Stimulated activated memory B cell treated with anti-CD40 and anti-IgM and Interleukin-4, amounts not matched to agents 10 μg/mL and 1 μg/mL and 100 μg/mL, for 72 hours (primary cell): ENCODE results near the gene HPCA.

Source experiments
- ATAC-seq: fragments of 150-1000 bp; cut with Tn5 transposase; 2 replicates; pipeline ENCODE4 v1.10.0; 2021
- H3K27ac Mint-ChIP-seq: one replicate; pipeline ENCODE4 v1.8.0; 2022; ENCODE audit warnings: mild to moderate bottlenecking, mixed read lengths
- H3K27me3 Mint-ChIP-seq: one replicate; pipeline ENCODE4 v1.8.0; 2022; ENCODE audit warnings: mixed read lengths
- H3K36me3 Mint-ChIP-seq: one replicate; pipeline ENCODE4 v1.8.0; 2022; ENCODE audit warnings: mixed read lengths
- H3K4me1 Mint-ChIP-seq: one replicate; pipeline ENCODE4 v1.8.0; 2022; ENCODE audit warnings: mixed read lengths
- H3K4me3 Mint-ChIP-seq: one replicate; pipeline ENCODE4 v1.8.0; 2022; ENCODE audit warnings: mild to moderate bottlenecking, moderate library complexity, mixed read lengths
- H3K9me3 Mint-ChIP-seq: one replicate; pipeline ENCODE4 v1.8.0; 2022; ENCODE audit warnings: mixed read lengths

HPCA gene

DNA sequence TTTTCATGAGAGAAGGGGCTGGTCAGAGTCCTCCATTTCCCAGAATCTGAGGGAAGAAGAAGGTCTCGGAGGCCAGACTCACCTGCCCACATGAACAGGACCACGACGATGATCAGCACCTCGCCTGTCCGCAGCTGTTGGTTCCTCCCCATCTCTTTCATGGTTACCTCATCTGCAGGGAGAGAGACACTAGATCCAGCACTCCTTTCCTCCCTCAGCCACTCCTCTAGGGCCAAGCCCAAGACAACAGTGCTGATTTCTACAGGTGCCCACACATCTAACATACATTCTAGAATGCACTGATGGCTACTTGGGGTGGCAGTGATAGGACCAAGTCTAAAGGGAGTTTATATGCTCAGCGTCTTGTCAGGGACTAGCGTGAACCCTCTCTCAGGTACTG, 18.6 kb upstream of the HPCA start:
- Mint-ChIP-seq H3K9me3 (no peaks in the 10 kb centered on the region), H3K27ac (no peak overlapping the region), H3K27me3 (peaks cover 23% of the 10 kb centered on the region), H3K4me3 (no peak overlapping the region), H3K36me3 (peaks cover 32% of the 10 kb centered on the region), H3K4me1 (peaks cover 30% of the 10 kb centered on the region)
- no peak for ATAC-seq

DNA sequence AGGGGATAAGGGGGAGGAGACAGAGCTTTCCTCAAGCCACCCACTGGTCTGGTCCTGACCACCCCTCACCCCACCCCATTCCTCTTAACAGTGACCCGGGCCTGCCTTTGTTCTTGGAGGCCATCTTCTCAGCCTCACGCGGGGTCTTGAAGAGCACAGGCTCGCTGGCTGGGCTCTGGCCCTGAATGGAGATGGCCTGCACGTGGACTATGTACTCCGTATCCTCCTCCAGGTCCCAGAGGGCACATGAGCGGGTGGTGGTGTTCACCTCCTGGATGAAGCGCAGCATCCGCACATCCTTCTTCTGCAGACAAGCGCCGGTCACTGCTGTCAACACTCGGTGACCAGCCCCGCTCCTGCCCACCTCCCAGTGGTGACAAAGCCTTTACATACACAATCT, 18.2 kb upstream of the HPCA start:
- no peaks in the 10 kb centered on the region for H3K9me3 Mint-ChIP-seq
- no peak overlapping the region for H3K4me3 Mint-ChIP-seq
- ATAC-seq: no peak

DNA sequence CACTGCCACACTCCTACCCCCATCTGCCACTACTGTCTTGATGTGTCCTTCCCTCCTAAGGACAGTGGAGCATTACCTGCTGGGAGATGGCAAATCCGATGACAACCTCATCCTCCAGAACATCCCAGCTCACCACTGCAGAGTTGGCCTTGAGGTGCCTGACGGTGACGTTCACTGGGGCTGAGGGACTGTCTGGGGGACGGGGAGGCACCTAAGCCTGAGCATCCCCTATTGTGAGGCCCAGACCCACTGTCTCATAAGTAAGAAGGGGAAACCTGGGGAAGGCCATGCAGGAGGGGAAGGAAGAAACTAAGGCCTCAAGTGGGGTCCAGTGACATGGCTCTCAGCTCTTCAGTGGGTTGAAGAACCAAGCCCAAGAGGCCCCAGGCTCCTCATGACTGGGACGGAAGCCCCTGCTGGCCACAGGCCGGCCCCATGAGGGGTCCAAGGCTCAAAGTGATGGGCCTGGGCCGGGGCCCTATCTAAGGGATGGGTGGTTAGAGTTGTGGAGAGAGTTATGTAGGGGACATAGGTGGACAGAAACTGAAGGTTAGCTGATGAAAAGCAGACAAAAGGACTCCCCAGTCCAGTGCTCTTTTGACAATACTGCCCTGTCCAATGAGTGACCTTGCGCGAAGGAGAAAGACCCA, 17.4 kb upstream of the HPCA start:
- no peak for ATAC-seq
- peak overlapping the region; percentile 43 for H3K4me3 Mint-ChIP-seq
- peaks cover 21% of the 10 kb centered on the region for H3K36me3 Mint-ChIP-seq
- H3K27me3 Mint-ChIP-seq: peaks cover 28% of the 10 kb centered on the region
- H3K9me3 Mint-ChIP-seq: no peaks in the 10 kb centered on the region
- H3K27ac Mint-ChIP-seq: no peak overlapping the region
- H3K4me1 Mint-ChIP-seq: peaks cover 34% of the 10 kb centered on the region

More for the DNA sequence above, 18.2 kb upstream of the HPCA start:
- no peak overlapping the region for H3K27ac Mint-ChIP-seq
- H3K36me3 Mint-ChIP-seq: peaks cover 27% of the 10 kb centered on the region
- peaks cover 27% of the 10 kb centered on the region for H3K27me3 Mint-ChIP-seq
- peaks cover 34% of the 10 kb centered on the region for H3K4me1 Mint-ChIP-seq

DNA sequence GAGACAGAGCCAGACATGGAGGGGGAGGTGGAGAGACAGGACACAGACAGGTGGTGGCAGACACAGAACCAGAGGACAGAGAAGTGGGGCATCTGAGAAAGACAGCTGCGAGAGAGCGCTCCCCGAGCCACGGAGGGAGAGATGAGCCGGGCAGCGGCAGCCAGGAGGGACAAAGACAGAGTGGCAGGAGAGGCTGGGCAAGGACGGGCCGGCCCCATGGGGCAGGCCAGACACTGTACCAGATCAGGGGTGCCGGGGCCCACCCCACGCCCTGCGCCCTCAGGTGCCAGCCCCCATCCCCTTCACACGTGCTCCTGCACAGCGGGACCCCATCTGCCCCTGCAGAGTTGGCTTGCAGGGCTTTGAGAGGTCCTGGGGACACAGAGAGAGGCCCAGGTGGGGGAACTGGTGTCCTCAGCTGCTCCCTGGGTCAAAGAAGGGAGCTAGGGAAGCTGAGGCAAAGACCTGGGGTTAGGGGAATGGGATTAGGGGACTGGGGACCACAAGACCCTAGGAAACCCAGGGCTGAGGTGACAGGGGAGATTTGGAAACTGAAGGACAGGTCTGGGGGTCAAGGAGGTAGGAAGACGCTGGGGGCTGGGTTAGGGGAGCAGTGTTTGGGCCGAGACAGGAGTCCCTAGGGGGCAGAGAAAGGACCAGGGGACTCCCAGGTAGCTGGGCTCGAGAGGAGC, 16.2 kb upstream of the HPCA start:
- peaks cover 34% of the 10 kb centered on the region for H3K4me1 Mint-ChIP-seq
- H3K27me3 Mint-ChIP-seq: peaks cover 36% of the 10 kb centered on the region
- ATAC-seq: no peak

DNA sequence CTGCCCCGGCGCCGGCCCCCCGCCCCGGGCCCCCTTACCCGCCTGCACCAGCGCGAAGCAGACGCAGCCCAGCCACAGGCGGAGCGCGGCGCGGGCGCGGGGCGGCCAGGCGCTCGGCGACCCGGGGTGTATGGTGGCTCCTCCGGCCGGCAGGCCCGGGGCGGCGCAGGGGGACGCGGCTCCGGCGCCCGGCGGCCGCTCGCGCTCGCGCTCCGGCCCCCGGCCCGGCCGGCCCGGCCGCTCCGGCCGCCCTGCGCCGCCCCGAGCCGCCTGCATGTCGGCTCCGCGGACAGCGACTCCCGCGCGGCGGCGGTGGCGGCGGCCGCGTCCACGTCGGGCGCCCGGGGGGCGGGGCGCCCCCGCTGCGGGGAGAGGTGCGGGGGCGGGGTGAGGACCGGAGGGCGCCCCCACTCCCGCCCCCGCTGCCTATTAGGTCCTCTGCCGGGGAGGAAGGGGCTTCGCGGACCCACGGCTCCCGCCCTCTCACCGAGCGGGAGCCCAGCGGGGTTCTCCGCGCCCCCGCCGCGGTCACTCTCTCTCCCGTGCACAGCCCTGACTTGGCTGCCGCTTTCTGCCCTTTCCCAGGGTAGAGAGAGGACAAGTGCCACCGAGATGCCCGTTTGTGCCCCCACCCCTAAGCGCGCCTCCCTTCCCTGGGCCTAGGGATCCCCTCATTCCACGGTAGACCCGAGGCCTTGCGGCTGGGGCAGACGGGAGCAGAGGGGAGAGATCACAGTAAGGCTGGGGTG, 15.5 kb upstream of the HPCA start, which contains the start of gene FNDC5:
FNDC5 (minus strand) TSS at position 298 of the 749 bp plus-strand sequence.
- H3K27me3 Mint-ChIP-seq: peaks cover 43% of the 10 kb centered on the region
- H3K4me1 Mint-ChIP-seq: peaks cover 40% of the 10 kb centered on the region
- peaks cover 13% of the 10 kb centered on the region for H3K36me3 Mint-ChIP-seq
- H3K27ac Mint-ChIP-seq: no peak within 1 kb of the TSS
- H3K4me3 Mint-ChIP-seq: peak within 1 kb of the TSS; percentile 77
- H3K9me3 Mint-ChIP-seq: no peaks in the 10 kb centered on the region
- peak; percentile 36 for ATAC-seq

More for the DNA sequence above, 16.2 kb upstream of the HPCA start:
- Mint-ChIP-seq H3K9me3 (no peaks in the 10 kb centered on the region), H3K36me3 (peaks cover 13% of the 10 kb centered on the region), H3K27ac (no peak overlapping the region), H3K4me3 (peak overlapping the region; percentile 77)

DNA sequence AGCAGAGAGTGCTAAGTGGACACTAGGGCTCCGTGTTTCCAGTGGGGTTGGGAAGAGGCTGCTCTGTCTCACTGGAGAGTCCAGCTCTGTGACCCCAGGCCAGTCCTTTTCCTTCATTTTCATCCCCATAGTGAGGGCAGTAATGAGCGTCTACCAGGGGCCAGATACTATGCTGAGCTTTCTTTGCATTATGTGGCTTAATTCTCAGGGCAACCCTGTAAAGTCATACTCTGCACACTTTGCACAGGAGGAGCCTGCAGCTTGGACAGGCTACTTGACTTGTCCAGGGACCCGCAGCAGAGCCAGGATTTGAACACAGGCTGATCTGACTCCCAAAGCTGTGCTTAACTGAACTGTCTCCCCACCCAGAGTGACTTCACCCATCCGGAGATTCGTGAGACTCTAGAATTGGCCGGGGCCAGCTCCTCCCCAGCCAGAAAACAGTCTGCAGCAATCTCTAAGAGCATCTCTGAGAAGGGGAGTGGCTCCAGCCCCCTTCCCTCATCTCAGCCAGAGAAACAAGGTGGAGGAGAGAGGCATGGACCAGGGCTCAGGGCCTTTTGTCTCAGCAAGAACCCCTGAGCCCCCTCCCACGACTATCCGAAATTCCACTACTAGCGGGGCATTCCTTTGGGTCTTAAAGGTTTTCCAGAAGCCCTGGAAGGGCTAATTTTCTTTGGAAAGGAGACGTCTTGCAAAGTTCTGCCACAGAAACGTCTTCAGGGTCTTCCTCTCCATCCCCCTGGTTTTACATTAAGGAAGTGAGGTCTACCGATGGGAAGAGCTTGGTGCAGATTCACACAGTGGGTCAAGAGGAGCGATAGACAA, 14.7 kb upstream of the HPCA start:
- H3K4me3 Mint-ChIP-seq: peak overlapping the region; percentile 66
- H3K36me3 Mint-ChIP-seq: peaks cover 8% of the 10 kb centered on the region
- peaks cover 48% of the 10 kb centered on the region for H3K4me1 Mint-ChIP-seq
- no peak overlapping the region for H3K27ac Mint-ChIP-seq
- no peak for ATAC-seq
- H3K27me3 Mint-ChIP-seq: peaks cover 51% of the 10 kb centered on the region
- H3K9me3 Mint-ChIP-seq: no peaks in the 10 kb centered on the region

DNA sequence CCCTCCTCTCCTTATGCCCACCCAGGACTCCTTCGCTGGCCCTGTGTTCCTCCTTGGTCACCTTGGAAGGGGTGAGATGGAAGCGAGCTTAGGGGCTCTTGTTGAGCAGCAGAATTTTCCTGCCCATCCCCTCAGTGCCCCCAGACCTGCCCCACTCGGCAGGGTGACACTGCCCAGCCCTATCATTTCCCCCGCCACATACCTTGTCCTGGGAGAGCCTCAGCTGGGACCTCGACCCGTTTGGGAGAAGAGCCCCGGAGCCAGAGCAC, 14.2 kb upstream of the HPCA start:
- no peak for ATAC-seq
- Mint-ChIP-seq H3K27me3 (peaks cover 53% of the 10 kb centered on the region), H3K27ac (no peak overlapping the region), H3K36me3 (peaks cover 8% of the 10 kb centered on the region), H3K4me3 (no peak overlapping the region), H3K9me3 (no peaks in the 10 kb centered on the region), H3K4me1 (peaks cover 48% of the 10 kb centered on the region)

DNA sequence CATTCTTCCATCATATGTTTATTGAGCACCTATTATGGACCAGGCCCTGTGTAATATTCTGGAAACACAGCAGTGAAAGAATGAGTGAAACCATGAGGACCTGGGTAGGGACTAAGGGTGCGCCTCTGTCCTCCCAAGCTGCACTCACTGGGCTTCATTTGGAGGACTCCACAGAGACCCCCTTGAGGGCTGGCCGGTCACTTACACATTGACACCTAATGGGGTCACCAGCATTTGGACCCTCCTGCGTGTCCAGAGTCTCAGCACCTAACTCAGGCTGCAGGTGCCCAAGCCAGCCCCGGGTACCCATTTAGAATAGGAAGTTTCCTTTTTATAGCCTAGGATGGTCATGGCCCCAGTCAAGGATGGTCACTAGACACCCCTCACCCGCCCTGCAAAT, 12.8 kb upstream of the HPCA start:
- Mint-ChIP-seq H3K9me3 (no peaks in the 10 kb centered on the region), H3K27me3 (peaks cover 65% of the 10 kb centered on the region), H3K4me3 (no peak overlapping the region), H3K27ac (no peak overlapping the region), H3K36me3 (peaks cover 4% of the 10 kb centered on the region), H3K4me1 (peaks cover 48% of the 10 kb centered on the region)
- no peak for ATAC-seq

DNA sequence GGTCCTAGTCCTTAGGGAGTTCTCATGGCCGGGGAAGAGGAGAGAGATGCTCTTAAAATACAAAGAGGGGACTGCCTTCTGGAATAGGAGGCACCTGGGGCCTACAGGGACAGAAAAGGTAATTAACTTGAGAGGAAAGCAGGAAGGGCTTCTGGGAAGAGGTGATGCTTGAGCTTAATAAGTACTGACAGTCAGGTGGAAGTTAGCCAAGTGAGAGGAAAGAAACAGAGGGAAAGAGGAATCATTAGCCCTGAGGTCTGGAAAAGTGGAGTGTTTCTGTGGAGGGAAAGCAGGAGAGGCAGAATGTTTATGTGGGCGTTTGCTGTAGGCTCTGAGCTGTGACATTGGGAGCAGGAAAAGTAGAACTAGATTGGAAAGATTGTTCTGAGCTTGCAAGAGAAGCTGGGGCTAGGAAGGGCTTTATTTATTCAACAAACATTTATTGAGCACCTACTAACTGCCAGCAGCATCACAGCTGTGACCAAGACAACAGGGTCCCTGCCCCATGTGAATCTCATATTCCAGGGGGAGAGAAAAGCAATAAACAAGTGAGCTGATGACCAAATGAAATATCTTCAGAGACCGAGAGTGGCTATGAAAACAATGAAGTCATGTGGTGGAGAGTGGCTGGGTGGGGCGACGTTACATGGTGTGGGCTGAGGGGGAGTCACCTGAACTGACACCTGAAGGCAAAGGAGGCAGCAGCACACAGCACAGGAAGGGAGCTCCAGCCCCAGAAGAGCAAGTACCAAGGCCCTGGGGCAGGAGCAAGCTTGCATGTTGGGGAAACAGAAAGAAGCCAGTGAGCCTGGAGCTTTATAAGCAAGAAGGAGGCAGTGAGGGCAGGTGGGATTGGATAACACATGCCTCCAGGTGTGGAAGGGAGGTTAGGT, 11.2 kb upstream of the HPCA start:
- H3K27ac Mint-ChIP-seq: no peak overlapping the region
- H3K27me3 Mint-ChIP-seq: peaks cover 52% of the 10 kb centered on the region
- no peak for ATAC-seq
- no peaks in the 10 kb centered on the region for H3K36me3 Mint-ChIP-seq
- peaks cover 38% of the 10 kb centered on the region for H3K4me1 Mint-ChIP-seq
- no peak overlapping the region for H3K4me3 Mint-ChIP-seq
- no peaks in the 10 kb centered on the region for H3K9me3 Mint-ChIP-seq

DNA sequence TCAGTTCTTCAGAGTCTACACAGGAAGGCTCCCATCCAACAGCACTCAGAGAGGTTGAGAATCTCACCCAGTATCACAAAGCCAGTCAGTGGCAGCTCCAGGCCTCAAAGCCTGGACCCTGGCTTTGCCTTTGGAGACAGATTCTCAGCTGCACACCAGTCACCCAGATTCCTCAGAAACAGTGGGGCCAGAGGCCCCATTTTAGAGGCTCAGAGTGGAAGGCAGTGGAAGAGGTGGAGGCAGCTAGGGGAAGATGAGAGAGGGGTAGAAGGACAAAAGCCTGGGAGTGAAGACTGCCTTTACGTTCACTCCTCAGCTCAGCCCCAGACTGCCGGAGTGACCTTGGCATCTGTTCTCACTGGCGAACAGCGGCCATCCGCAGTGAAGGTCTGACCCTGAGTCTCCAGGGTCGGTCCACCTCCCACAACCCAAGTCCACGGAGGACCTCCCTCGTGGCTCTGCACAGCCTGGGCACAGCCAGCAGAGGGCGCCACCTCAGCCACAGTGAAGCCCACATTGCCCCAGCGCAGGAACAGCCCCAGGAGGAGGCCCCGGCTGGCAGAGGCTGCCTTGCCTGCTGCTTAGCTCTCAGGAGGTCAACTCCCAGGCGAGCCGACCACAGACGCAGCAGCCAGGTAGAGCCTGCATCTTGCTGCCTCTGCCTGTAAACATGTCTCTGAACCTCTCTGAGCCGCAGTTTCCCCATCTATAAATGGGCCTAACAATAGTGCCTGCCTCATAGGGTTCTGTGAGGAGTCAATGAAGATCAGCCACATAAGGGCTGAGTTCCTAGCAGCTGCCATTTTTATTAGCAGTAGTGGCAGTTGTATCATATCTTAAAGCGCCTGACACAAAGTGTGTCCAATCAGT, 9.7 kb upstream of the HPCA start:
- peak; percentile 58 for ATAC-seq
- Mint-ChIP-seq H3K27me3 (peaks cover 58% of the 10 kb centered on the region), H3K27ac (no peak overlapping the region), H3K4me1 (peaks cover 29% of the 10 kb centered on the region), H3K36me3 (no peaks in the 10 kb centered on the region), H3K4me3 (no peak overlapping the region), H3K9me3 (no peaks in the 10 kb centered on the region)

DNA sequence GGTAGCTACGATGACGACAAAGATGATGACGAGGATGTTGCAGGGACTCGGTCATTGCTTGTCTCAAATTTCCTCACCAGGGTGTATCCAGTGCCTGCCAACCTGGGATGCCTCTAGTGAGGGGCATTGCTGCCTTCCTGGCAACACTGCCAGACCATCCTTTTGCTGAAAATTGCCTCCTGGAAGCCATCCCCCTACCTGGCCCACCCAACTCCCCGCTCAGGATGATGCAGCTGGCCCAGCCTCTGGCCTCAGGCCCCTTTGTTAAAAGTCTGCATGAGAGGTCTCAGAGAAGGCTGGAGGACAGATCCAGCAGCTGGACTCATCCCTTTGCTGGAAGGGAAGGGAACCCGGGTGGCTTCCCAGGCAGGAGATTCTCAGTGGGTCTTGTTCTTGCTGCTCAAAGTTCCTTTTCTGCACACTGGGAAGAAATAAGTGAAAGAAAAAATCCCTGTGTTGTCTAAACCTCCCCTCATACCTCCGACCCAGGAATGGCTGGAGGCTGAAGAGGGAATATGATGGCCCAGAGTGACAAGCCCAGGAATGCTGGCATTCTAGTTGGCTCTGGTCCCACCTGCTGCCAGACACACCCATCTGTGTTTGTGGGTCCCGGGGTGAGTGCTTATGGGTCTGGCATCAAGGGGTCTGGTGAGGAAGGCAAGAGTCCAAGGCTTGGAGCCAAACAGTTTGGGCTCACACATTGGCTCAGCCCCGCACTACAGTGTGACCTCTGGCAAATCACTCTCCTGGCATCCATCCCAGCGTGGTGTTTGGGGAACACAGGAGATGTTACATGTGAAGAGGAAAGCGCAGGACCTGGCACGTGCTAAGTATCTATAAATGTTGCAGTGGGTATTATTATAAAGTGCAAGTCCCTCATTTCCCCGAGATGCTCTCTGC, 8.8 kb upstream of the HPCA start:
- Mint-ChIP-seq H3K4me1 (peaks cover 20% of the 10 kb centered on the region), H3K9me3 (no peaks in the 10 kb centered on the region), H3K27me3 (peaks cover 56% of the 10 kb centered on the region), H3K4me3 (no peak overlapping the region), H3K27ac (no peak overlapping the region), H3K36me3 (no peaks in the 10 kb centered on the region)
- ATAC-seq: no peak

DNA sequence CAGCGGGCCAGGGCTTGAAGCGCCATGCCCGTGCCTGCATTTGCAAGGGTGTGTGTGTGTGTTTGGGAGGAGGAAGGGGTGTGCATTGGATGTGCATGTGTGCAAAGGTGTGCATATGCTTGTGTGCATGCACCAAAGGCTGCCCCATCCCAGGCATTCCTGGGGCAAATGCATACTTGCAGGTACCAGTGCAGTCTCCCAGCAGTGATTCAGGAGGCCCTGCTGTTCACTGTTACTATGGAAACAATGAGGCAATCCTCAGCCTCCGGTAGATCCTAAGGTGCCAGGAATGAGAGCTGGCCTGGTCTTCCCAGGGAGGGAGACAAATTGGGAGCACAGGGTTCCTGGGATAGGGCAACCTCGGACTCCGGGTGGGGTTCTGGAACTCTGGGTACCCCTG, 8.1 kb upstream of the HPCA start:
- H3K27ac Mint-ChIP-seq: no peak overlapping the region
- ATAC-seq: no peak
- H3K9me3 Mint-ChIP-seq: no peaks in the 10 kb centered on the region
- peaks cover 14% of the 10 kb centered on the region for H3K4me1 Mint-ChIP-seq
- H3K4me3 Mint-ChIP-seq: no peak overlapping the region
- peaks cover 50% of the 10 kb centered on the region for H3K27me3 Mint-ChIP-seq
- H3K36me3 Mint-ChIP-seq: no peaks in the 10 kb centered on the region

DNA sequence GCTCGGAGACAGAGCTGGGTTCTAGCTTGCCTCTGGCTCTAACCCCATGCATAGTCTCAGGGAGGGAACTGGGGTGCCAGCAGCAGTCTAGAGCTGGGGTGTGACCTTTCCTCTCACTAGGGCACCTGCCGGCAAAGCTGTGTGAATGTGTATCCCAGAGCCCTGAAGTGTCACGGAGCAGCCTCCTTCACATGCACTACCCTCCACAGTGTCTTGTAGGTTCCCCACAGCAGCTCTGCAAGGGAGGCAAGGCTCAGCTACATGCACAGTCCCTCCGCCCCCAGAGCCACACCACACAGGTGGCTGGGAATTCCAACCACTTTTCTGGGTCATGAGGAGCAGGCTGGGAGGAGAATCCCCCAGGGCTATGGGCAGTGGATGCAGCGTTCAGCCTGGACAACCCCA, 7.7 kb upstream of the HPCA start:
- Mint-ChIP-seq H3K36me3 (no peaks in the 10 kb centered on the region), H3K4me3 (no peak overlapping the region), H3K27ac (no peak overlapping the region), H3K27me3 (peaks cover 54% of the 10 kb centered on the region), H3K9me3 (no peaks in the 10 kb centered on the region), H3K4me1 (peaks cover 14% of the 10 kb centered on the region)
- peak; percentile 12 for ATAC-seq
